ENCODE measurements around the gene SH3RF3. TPM values are rescaled to one million over a fixed set of nuclear protein-coding genes. Genes with fewer than 3 reads are reported as not detected.

Gene SH3RF3
- total RNA-seq, 1 experiment from 2014 or later: 0.98 TPM

- H3K36me3 ChIP-seq (ENCODE audit: control insufficient read depth, insufficient read depth, low read length): no peaks in the 10 kb centered on the region
- BruUV-seq (replicated peaks): no TSS peak
- ChIA-PET POLR2A (no interaction called here), CTCF (no interaction called here)
- Mint-ChIP-seq H3K36me3 (ENCODE audit: insufficient read depth, unreplicated experiment) (no peaks in the 10 kb centered on the region), H3K4me3 (ENCODE audit: unreplicated experiment) (no peak overlapping the region), H3K27me3 (ENCODE audit: insufficient read depth, unreplicated experiment) (peaks cover 19% of the 10 kb centered on the region), H3K4me1 (ENCODE audit: low read depth, unreplicated experiment) (no peaks in the 10 kb centered on the region), H3K9me3 (ENCODE audit: unreplicated experiment) (no peaks in the 10 kb centered on the region), H3K27ac (ENCODE audit: unreplicated experiment) (no peak overlapping the region)
- no peaks in the 10 kb centered on the region for H3K27me3 ChIP-seq (replicated peaks; ENCODE audit: control insufficient read depth, insufficient read depth, low read length)
- H3K9me3 ChIP-seq: no peaks in the 10 kb centered on the region
- TF ChIP-seq CTCF (IDR thresholded peaks at IDR 0.05; ENCODE audit: insufficient read depth in 1 of 2, low read depth in 1 of 2, low read length in 1 of 2, severe bottlenecking in 1 of 2, unreplicated experiment in 1 of 2): no peak
- DNase-seq: no peak
- no peak overlapping the region for H3K4me3 ChIP-seq (ENCODE audit: low read depth, low read length)
- no peaks in the 10 kb centered on the region for H3K4me1 ChIP-seq
- intact Hi-C loops (cut with micrococcal nuclease; ENCODE audit: unreplicated experiment): no loop called here
These were observed 188.6 kb downstream of the SH3RF3 start for GRCh38 chr2:109317471-109318095.

GRCh38 chr2:109318150-109318948 lies 189.3 kb downstream of the SH3RF3 start:
- H3K4me1 ChIP-seq: no peaks in the 10 kb centered on the region
- H3K4me3 ChIP-seq (ENCODE audit: low read depth, low read length): no peak overlapping the region
- ChIA-PET CTCF (no interaction called here), POLR2A (no interaction called here)
- H3K9me3 ChIP-seq: no peaks in the 10 kb centered on the region
- Mint-ChIP-seq H3K27ac (ENCODE audit: unreplicated experiment) (no peak overlapping the region), H3K36me3 (ENCODE audit: insufficient read depth, unreplicated experiment) (no peaks in the 10 kb centered on the region), H3K4me3 (ENCODE audit: unreplicated experiment) (no peak overlapping the region), H3K4me1 (ENCODE audit: low read depth, unreplicated experiment) (no peaks in the 10 kb centered on the region), H3K9me3 (ENCODE audit: unreplicated experiment) (no peaks in the 10 kb centered on the region), H3K27me3 (ENCODE audit: insufficient read depth, unreplicated experiment) (peaks cover 26% of the 10 kb centered on the region)
- intact Hi-C loops (cut with micrococcal nuclease; ENCODE audit: unreplicated experiment): no loop called here
- BruUV-seq (replicated peaks): no TSS peak
- no peaks in the 10 kb centered on the region for H3K36me3 ChIP-seq (ENCODE audit: control insufficient read depth, insufficient read depth, low read length)
- TF ChIP-seq CTCF (IDR thresholded peaks at IDR 0.05; ENCODE audit: insufficient read depth in 1 of 2, low read depth in 1 of 2, low read length in 1 of 2, severe bottlenecking in 1 of 2, unreplicated experiment in 1 of 2): no peak
- DNase-seq: no peak
- no peaks in the 10 kb centered on the region for H3K27me3 ChIP-seq (replicated peaks; ENCODE audit: control insufficient read depth, insufficient read depth, low read length)

GRCh38 chr2:109318949-109319342 lies 189.9 kb downstream of the SH3RF3 start:
- Histone ChIP-seq H3K4me1 (no peaks in the 10 kb centered on the region), H3K27me3 (replicated peaks; ENCODE audit: control insufficient read depth, insufficient read depth, low read length) (no peaks in the 10 kb centered on the region), H3K9me3 (no peaks in the 10 kb centered on the region), H3K4me3 (ENCODE audit: low read depth, low read length) (no peak overlapping the region), H3K36me3 (ENCODE audit: control insufficient read depth, insufficient read depth, low read length) (no peaks in the 10 kb centered on the region)
- Mint-ChIP-seq H3K9me3 (ENCODE audit: unreplicated experiment) (no peaks in the 10 kb centered on the region), H3K27me3 (ENCODE audit: insufficient read depth, unreplicated experiment) (peaks cover 23% of the 10 kb centered on the region), H3K4me1 (ENCODE audit: low read depth, unreplicated experiment) (no peaks in the 10 kb centered on the region), H3K36me3 (ENCODE audit: insufficient read depth, unreplicated experiment) (no peaks in the 10 kb centered on the region), H3K27ac (ENCODE audit: unreplicated experiment) (no peak overlapping the region), H3K4me3 (ENCODE audit: unreplicated experiment) (no peak overlapping the region)
- TF ChIP-seq CTCF (IDR thresholded peaks at IDR 0.05; ENCODE audit: insufficient read depth in 1 of 2, low read depth in 1 of 2, low read length in 1 of 2, severe bottlenecking in 1 of 2, unreplicated experiment in 1 of 2): no peak
- intact Hi-C loops (cut with micrococcal nuclease; ENCODE audit: unreplicated experiment): no loop called here
- ChIA-PET CTCF (no interaction called here), POLR2A (no interaction called here)
- BruUV-seq (replicated peaks): no TSS peak
- DNase-seq: no peak

Measured in Caco-2 (cell line).